ENCODE data around the gene ARHGAP6.
"Not testable (repeated sequence)": the region's sequence is repeated elsewhere in the genome, so short reads cannot be mapped to it uniquely, and the experiment has no call there.

Gene ARHGAP6

DNA sequence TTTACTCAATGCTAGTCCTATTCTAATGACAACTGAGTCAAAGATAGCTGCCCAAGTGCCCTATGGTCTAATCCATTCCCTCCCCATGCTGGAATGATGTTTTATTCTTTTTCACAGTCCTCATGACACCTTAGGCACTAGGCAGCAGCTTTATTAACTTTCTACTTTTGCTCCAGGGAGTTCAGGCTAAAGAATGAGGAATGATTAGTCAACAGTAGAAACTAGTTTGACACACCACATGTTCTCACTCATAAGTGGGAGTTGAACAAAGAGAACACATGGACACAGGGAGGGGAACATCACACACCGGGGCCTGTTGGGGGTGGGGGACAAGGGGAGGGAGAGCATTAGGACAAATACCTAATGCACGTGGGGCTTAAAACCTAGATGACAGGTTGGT is 309.8 kb downstream of the ARHGAP6 start:
- not testable (repeated sequence) for DNase-seq (ENCODE audit: low spot score)

GRCh38 chrX:11355259-11355909 is 310.3 kb downstream of the ARHGAP6 start:
- no peak for DNase-seq (ENCODE audit: low spot score)

GRCh38 chrX:11352296-11352741 is 313.4 kb downstream of the ARHGAP6 start:
- DNase-seq (ENCODE audit: low spot score), result no peak

GRCh38 chrX:11351375-11352295 is 314.1 kb downstream of the ARHGAP6 start:
- no peak for DNase-seq (ENCODE audit: low spot score)

DNA sequence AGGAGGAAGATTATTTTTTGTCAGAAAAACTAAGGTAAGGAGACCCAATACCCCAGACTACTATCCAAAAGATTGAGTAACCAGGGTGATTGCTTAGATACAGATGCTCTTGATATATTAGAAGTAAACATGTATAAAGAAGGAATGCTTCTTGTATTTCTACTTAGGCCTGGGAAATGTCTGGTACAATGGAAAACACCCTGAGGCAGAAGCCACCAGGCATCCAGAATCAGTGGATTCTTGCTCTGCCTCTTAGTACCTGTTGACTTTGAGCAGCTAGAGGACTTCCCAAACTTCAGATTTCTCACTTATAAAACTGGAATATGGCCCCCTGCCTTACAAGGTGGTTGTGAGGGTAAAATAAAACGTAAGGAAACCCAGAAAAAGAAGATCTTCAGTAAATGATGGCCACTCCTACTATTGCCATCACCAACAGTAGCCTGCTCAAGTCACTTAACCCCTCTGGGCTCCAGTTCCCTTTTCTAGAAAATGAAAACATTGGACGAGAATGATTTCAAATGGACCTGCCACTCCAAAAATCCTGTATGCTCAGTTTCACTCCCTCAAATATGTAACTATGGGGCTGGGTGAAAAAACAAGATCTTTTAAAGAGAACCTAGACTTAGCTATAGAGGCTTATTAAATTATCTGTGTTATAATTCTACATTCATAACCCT is 315.9 kb downstream of the ARHGAP6 start:
- DNase-seq (ENCODE audit: low spot score), result no peak

DNA sequence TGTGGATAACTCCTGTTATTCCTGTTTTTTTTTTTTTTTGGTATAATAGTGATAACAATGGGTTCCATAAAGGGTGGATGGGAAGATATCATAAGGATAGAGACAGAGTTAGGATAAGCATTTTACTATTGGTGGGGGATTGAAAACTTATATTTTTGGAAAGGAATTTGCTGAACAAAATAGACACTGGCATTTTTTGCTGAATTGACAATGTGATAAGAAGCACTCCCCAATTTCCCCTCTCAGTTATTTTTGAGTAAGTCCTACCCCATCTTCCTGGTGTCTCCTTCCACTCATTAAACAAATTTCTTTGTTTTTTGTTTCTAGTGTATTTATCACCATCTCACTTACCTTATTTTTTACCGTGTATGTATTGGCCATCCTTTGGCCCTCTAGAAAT is 316.7 kb downstream of the ARHGAP6 start:
- DNase-seq (ENCODE audit: low spot score), result no peak

DNA sequence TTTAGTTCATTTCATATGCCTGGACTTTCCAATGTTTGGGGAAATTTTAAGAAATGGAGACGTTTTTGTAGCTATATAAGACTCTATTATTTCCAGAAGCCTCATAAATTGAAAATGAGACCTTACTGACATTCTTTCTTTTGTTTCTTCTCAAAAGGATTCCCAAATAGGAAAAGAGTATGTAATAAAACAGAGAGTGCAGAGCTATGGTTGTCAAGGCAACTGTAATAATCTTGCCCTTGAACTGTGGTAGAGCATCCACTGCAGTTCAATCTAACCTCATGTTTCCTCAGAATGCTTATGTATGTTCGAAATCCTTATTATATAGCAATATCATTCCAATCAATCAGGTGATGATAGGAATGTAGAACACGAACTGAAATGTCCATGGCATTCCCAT is 318.4 kb downstream of the ARHGAP6 start:
- no peak for DNase-seq (ENCODE audit: low spot score)

GRCh38 chrX:11346121-11346682 is 319.5 kb downstream of the ARHGAP6 start:
- no peak for DNase-seq (ENCODE audit: low spot score)

GRCh38 chrX:11342673-11343072 is 323.0 kb downstream of the ARHGAP6 start:
- no peak for DNase-seq (ENCODE audit: low spot score)

- no peak for DNase-seq (ENCODE audit: low spot score)
Observed at GRCh38 chrX:11341274-11342201, 324.2 kb downstream of the ARHGAP6 start.

GRCh38 chrX:11337292-11338009 is 328.3 kb downstream of the ARHGAP6 start:
- DNase-seq (ENCODE audit: low spot score), result no peak

DNA sequence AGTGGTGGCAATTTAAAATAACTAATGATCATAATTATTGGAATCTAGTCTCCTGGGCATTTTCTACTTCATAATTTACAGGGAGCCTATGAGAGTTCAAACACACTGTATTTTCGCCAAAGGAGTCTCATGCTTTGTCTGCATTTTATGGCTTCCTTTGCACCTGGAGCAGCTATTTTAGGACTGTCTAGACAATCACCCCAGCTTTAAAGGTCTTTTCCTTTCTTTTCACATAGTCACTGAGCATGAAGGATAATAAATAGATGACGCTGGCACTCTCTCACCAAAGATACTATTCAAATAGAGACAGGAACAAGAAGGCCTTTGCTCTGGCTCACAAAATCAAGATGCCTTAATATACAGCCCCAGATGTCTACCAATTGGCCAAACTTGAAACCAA is 329.5 kb downstream of the ARHGAP6 start:
- DNase-seq (ENCODE audit: low spot score), result no peak

DNA sequence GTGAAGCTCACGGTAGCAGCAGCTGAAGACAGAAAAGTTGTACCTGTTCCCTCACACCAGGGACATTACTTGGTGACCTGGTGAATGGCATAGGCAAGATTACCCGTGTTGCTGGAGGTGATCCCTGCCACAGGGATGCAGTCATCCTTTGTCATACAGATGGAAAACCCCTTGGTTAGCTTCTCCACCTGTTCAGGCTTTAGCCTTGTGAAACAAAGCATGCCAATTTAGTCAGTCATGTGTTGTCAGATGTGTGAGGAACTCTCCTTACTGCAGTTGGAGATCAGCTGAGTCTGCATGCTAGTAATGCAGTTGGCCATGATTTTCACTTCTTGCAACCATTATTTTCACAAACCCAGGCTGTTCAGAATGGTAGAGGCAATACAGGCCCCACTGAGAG is 331.6 kb downstream of the ARHGAP6 start:
- no peak for DNase-seq (ENCODE audit: low spot score)

DNA sequence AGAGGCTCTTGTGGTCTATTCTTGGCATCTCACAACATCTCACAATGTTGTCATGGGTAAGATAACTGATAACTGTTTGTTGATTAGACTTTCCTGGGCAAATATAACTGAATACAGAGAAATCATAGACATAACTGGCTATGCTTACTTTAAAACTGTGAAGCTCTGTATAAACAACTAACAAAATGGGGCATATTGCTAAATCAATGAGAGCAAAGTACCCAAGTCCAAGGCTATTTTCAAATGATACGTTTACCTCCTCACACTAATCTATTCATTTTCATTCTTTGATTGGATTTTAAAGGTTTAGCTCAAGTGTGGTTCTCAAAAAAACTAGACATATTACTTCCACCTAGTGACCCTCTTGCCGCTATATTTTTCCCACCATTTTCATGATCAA is 333.9 kb downstream of the ARHGAP6 start:
- DNase-seq (ENCODE audit: low spot score), result no peak

DNA sequence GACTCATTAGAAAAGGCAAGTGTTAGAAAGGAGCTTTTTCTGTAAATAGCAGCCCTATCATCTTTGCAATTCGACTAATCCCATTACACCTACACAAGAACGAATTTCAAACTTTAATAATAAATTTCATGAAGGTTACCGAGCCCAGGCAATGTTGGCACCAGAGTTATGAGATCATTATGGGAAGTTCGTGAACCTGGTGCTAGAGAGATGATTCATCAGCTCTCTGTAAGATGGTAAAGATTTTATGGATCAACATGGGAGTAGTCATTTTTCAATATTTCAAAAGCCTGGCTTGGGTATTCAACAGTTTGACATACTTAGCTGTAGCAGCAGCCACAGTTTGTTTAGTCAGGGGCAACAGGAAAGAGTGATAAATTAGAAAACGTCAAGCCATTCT is 336.7 kb downstream of the ARHGAP6 start:
- no peak for DNase-seq (ENCODE audit: low spot score)

GRCh38 chrX:11328134-11328533 is 337.6 kb downstream of the ARHGAP6 start:
- no peak for DNase-seq (ENCODE audit: low spot score)

GRCh38 chrX:11321986-11322385 is 343.7 kb downstream of the ARHGAP6 start:
- DNase-seq (ENCODE audit: low spot score), result no peak

GRCh38 chrX:11319806-11320520 is 345.8 kb downstream of the ARHGAP6 start:
- DNase-seq (ENCODE audit: low spot score), result no peak

- DNase-seq (ENCODE audit: low spot score), result no peak
Observed at GRCh38 chrX:11311706-11312105, 354.0 kb downstream of the ARHGAP6 start.

DNA sequence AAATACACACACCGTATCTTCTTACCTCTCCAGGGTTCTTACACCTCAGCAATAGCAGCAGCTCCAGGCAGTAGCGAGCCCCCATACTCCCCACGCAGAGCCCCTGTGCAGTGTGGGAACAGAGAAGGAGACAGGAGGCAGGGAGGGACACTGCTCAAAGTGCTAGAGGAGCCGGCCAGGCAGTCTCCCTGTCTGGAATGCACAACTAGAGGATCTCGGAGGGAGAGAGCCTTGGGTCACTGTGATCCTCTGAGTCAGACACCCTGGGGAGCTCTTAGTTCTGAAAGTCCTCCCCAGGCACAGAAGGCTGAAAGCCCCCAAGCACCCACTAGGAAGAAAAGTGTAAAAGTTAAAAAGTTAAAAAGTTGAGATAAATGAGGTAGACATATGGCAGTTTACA is 356.5 kb downstream of the ARHGAP6 start:
- no peak for DNase-seq (ENCODE audit: low spot score)

Measured in LoVo (cell line).